Coronary artery (tissue), 2 donors: ENCODE results near the gene PFKP.

Experiments used
- DNase-seq: peaks from one replicate; pipeline ENCODE4 v3.0.0-alpha.2; 2017; ENCODE audit warnings: low spot score
- H3K27ac ChIP-seq, 2 donors: fragments of 200-600 bp; sonication (generic); one replicate each; pipeline ENCODE4 v1.5.1; 2016 to 2019
- H3K4me3 ChIP-seq: fragments of 200-600 bp; sonication (generic); 2 replicates; pipeline ENCODE4 v1.5.1; 2016; ENCODE audit warnings: mild to moderate bottlenecking, moderate library complexity
- TF ChIP-seq, protein P1 (sequence below): fragments of 200-600 bp; sonication (generic); IDR thresholded peaks from one replicate; pipeline ENCODE4 v1.5.1; 2019; ENCODE audit warnings: antibody characterized with exemption

The PFKP gene

DNA sequence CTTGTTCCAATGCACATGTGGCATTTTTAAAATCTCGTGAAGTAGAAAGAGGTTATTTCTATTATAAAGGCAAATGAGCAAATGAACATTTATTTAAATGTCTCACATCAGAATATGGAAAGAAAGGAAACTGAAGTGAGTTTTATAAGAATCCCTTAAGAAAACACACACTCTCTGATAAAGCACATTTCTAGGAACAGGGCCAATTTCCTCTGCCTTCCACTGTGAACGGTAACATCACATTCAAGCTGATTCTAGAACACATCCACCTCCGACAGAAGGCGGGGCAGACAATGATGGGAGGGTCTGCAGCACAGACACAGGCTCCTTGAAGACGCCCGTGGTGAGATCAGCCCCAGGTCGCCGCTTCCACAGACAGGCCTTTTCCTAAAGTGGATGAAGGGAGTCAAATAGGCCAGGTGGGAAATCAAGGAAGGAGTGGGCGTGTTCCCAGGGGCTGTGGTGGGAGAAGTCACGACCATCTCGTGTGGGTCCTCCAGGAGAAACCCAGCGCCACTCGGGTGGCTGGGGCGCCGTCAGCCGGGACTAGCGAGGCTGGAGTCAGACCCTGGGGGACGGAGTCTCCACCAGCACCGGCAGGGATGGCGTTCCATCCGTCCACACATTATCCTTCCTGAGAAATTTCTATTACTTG is 74.1 kb downstream of the PFKP start:
- TF ChIP-seq, protein P1, sequence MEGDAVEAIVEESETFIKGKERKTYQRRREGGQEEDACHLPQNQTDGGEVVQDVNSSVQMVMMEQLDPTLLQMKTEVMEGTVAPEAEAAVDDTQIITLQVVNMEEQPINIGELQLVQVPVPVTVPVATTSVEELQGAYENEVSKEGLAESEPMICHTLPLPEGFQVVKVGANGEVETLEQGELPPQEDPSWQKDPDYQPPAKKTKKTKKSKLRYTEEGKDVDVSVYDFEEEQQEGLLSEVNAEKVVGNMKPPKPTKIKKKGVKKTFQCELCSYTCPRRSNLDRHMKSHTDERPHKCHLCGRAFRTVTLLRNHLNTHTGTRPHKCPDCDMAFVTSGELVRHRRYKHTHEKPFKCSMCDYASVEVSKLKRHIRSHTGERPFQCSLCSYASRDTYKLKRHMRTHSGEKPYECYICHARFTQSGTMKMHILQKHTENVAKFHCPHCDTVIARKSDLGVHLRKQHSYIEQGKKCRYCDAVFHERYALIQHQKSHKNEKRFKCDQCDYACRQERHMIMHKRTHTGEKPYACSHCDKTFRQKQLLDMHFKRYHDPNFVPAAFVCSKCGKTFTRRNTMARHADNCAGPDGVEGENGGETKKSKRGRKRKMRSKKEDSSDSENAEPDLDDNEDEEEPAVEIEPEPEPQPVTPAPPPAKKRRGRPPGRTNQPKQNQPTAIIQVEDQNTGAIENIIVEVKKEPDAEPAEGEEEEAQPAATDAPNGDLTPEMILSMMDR = no peak
- no peak for DNase-seq
- Histone ChIP-seq H3K4me3 (no peak overlapping the region), H3K27ac (no peak overlapping the region)

DNA sequence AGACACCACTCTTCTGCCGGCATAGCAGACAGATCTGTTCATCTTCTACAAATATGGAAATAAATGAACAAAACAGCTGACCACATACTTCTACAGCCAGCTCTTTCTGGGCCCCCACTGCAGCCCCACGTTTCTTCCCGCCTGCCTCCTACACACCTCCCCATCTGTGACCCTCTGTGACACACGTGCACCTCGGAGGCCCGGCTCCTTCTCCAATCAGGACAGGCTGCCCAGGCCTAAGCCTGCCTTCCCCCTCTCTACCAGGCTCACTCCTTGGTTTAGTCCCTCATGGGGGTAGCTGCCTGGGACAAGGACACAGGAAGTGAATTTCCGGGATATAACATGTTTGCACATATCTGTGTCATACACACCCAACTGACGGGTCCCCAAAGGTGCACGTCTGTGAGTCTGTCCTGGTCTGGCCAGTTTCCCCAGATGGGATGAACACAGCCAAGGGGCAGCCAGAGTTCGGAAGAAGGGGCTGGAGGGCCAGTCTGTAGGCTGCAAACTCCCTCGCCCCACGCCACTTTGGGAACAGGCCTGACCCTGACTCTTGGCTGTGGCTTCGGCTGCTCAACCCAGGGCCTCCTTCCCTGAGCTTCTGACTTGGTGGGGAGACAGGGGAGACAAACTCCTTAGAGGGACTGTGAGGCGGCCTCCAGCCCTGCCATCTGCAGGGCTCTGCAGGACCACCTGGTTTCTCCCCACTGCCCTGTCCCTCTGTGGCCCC is 75.0 kb downstream of the PFKP start:
- DNase-seq = no peak
- Histone ChIP-seq H3K27ac (no peak overlapping the region), H3K4me3 (no peak overlapping the region)
- TF ChIP-seq, protein P1 = no peak

DNA sequence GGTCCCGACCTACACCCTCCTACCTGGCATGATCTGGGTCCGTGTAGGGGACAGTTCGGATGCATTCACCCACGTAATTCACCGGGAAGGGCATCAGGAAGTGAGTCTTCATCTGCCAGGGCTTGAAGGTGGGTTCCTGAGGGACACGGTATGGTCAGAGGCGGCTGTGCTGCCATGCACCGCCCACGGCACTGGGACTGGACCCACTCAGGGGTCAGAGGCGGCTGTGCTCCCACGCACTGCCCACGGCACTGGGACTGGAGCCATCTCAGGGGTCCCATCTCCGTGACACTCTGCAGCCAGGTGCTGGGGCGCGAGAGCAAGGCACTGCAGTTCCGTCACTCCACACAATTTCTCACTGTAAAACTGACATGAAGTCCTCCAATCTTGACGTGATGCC is 76.0 kb downstream of the PFKP start:
- TF ChIP-seq, protein P1 = no peak
- Histone ChIP-seq H3K4me3 (no peak overlapping the region), H3K27ac (no peak overlapping the region)
- no peak for DNase-seq

DNA sequence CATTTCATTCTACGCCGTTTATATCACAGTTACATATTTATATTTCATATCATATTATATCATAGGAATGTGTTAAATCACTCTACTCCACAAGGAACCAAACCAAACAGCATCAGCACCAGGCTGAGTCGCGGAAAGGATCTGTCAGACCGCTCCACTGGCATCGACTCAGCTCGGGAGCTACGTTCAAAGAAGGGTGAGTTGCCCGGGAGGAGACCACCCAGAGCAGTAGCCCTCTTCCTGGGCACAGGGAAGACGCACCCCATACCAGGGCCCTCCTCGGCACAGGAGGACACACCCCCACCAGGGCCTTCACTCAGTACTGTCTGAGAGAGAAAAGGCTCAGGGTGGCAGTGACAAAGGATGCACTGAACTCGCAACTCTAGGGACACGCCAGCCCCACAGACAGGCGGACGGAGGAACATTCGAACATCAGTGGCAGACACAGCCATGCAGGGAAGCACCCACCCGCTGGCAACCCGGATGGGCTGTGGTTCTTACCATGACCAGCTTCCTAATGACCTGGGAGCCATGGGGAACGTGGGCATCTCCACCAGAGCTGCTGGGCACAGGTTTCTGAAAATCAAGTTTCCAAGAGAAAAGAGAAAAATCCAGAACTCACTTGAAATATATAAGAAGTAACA is 76.6 kb downstream of the PFKP start:
- no peak overlapping the region for H3K27ac ChIP-seq
- TF ChIP-seq, protein P1 = no peak
- no peak for DNase-seq
- H3K4me3 ChIP-seq = no peak overlapping the region

DNA sequence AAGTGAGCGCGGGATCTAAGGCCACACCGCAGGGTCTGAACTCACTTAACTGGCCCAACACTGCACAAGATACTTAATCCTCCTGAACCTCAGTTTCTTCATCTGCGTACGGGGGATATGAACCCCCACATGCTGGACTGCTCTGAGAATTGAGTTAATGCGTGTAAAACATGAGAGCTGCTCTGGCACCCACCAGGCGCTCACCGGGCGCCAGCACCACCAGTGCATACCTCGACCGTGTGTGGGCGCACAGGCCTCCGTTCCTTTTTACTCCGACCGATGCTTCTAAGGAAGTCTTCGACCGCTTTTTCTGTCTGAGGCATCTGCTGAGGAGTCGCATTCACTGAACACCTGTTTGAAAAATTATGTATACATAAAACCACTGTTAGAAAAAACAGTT is 78.0 kb downstream of the PFKP start:
- Histone ChIP-seq H3K27ac (no peak overlapping the region), H3K4me3 (no peak overlapping the region)
- TF ChIP-seq, protein P1 = no peak
- DNase-seq = no peak

DNA sequence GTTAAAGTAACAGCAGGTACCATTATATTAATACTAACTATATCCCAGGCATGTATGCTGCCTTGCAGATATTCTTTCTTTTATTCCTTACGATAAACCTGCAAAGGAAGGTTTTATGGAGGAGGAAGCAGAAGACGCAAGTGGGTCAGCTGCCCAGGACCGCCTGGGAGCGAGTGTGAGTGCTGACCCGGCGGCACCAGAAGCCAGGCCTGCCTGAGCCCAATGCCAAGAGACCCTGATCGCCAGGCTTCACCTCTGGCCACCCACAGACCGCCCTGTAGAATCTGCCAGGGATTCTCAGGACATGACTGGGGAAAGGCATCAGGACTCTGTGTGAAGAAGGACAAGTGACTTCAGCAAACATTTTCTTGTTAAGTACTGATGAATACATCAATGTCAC is 78.9 kb downstream of the PFKP start:
- no peak for DNase-seq
- no peak overlapping the region for H3K4me3 ChIP-seq
- TF ChIP-seq, protein P1 = no peak

More for the DNA sequence above, 78.9 kb downstream of the PFKP start:
- H3K27ac ChIP-seq = no peak overlapping the region
